Measurements from ENCODE around the gene KCNN3.

DNA sequence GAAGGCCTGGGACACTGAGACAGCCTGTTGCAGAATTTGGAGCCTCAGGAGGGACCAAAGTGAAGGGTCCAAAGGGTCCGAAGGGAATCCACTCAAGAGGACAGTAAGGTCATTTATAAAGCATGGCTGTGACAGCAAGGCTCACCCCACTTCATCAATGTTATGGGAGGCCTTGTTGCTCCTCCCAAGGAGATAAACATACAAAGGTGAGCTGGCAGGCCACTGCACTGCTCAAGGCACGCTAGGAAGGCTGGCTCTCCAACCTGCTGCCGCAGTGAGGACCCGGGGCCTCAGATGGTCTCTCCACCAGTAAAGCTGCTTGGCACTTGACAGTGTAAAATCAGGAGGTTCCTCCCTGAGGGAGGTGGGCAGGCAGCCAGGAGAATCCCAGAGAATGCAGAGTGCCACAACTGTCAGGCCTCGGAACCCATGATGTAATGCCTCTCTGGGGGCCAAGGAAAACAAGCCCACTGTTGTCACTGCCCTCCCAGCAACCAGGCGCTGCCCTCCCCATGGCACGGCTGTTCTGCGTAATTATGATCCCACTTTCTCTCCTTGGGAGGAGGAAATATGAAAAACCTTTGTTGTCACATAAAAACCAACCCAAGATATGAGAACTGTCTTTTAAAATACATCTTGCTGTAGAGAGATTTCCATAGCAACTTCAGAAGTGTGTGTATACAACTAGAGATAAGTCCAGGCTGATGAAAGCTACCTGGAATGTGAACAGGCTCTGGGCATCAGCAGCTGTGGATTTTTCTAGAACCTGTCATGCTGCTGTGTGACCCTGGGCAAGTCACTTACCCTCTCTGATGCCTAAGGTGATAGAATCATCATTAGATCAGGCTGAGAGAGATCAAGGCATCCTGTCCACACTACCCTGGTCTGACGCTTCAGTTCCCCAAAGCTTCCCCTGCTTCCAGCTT is 102.5 kb downstream of the KCNN3 start:
- no peak for TF ChIP-seq POLR2A (IDR thresholded peaks at IDR 0.05)
- TF ChIP-seq, protein P1, sequence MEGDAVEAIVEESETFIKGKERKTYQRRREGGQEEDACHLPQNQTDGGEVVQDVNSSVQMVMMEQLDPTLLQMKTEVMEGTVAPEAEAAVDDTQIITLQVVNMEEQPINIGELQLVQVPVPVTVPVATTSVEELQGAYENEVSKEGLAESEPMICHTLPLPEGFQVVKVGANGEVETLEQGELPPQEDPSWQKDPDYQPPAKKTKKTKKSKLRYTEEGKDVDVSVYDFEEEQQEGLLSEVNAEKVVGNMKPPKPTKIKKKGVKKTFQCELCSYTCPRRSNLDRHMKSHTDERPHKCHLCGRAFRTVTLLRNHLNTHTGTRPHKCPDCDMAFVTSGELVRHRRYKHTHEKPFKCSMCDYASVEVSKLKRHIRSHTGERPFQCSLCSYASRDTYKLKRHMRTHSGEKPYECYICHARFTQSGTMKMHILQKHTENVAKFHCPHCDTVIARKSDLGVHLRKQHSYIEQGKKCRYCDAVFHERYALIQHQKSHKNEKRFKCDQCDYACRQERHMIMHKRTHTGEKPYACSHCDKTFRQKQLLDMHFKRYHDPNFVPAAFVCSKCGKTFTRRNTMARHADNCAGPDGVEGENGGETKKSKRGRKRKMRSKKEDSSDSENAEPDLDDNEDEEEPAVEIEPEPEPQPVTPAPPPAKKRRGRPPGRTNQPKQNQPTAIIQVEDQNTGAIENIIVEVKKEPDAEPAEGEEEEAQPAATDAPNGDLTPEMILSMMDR (IDR thresholded peaks at IDR 0.05), result no peak
- no peak for TF ChIP-seq POLR2AphosphoS5 (IDR thresholded peaks at IDR 0.05)
- no peak for TF ChIP-seq EP300 (IDR thresholded peaks at IDR 0.05)
